WI38 (cell line): ENCODE data around the gene TNIP3.
A peak's percentile ranks its signal among the peaks of the same experiment; 100 is the strongest.

Source experiments
- H3K4me3 ChIP-seq: 2 replicates; pipeline ENCODE4 v1.5.1; 2011; ENCODE audit warnings: low read depth, mild to moderate bottlenecking, control low read depth, low read length
- CTCF ChIP-seq: IDR thresholded peaks from 2 replicates; pipeline ENCODE4 v1.5.1; 2012; ENCODE audit warnings: low read depth, mild to moderate bottlenecking, control low read depth, low read length

TNIP3 gene

DNA sequence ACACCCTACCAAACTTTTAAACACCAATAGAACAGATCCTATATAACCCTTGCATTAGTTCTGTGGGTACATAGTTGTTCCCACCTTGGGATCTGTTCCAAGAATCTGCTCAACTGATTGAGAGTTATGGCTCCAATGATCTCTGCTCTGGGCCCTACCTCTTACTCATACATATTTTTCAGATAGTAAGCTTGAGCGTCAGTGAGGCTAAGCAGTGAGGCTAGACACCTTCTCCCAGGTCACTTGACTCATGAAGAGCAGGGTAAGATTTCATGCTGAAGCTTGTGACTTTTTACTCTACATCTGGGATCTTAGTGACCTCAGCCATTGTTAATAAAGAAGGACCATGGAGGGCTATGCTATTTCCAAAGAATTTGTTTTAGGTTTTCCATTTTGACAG is 23.1 kb upstream of the TNIP3 start:
- H3K4me3 ChIP-seq, result no peak overlapping the region
- TF ChIP-seq CTCF, result no peak

DNA sequence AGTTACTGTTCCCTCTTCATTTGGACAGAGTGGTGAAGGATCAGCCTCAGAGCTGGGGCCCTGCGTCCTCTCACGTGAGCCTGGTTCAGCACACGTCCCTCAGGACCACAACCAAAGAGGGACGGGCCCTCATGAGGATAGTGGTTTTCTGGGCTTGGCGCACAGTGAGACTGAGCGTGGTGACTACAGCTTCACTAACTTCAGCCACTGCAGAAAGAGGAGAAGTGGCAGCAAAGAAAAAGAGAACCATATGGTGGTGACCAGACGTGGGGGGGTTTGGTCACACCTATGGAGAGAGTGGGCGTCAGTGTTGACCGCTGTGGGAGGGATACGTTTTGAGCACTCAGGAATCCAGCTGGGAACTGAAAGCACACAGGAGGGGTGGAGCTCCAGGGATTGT is 21.8 kb upstream of the TNIP3 start:
- no peak for TF ChIP-seq CTCF
- no peak overlapping the region for H3K4me3 ChIP-seq

DNA sequence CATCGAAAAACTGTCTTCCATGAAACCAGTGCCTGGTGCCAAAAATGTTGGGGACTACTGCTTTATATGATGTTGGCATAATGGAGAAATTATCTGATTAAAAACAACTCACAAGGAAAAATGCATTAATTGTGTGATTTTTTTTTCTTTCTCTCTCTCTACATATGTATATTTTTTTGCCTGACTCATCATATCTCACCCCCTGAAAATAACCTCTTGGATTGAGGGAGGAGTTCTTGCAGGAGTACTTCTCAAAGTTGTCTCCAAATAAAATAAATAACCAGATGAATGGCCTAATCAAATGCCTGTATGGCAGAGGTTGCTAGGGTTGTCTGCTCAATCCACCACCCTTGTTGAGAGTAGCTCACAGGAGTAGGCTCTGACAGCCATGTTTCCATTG is 19.9 kb upstream of the TNIP3 start:
- H3K4me3 ChIP-seq, result no peak overlapping the region
- TF ChIP-seq CTCF, result no peak

DNA sequence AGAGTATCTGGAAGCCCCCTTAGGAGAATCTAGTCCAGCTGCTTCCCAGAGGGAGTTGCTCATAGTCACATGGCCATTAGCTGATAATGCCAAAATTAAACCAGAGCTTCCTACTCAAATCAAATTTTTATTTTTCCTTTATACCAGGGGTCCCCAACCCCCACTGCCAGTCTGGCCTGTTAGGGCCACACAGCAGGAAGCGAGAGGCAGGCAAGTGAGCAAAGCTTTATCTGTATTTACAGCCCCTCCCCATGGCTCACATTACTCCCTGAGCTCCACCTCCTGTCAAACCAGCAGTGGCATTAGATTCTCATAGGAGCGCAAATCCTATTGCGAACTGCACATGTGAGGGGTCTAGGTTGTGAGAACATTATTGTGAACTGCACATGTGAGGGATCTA is 19.2 kb upstream of the TNIP3 start:
- no peak overlapping the region for H3K4me3 ChIP-seq
- no peak for TF ChIP-seq CTCF

GRCh38 chr4:121182296-121182695 is 18.2 kb upstream of the TNIP3 start:
- no peak for TF ChIP-seq CTCF
- peak overlapping the region; percentile 2; the same call in 1 of the 2 replicates for H3K4me3 ChIP-seq

GRCh38 chr4:121181493-121181892 is 17.4 kb upstream of the TNIP3 start:
- TF ChIP-seq CTCF, result no peak
- no peak overlapping the region for H3K4me3 ChIP-seq

DNA sequence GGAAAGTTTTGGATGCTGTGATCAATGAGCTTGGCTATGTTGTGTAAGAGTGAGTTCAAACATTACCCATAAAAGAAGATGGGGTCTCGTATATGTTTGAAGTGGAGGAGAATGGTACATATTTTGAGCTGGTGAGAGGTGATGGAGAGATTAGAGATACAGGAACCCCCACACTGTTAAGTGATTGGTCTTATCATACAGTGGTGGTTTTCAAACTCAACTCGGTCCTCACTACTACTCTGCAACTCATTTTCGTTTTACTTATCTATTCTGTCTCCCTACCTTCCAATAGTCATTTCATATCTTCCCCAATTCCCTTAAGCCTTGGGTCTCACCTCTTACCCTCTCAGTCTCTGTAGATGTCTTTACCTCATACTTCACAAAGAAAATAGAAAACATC is 16.4 kb upstream of the TNIP3 start:
- TF ChIP-seq CTCF, result no peak
- H3K4me3 ChIP-seq, result no peak overlapping the region
